Tibial artery (tissue), 4 donors: ENCODE measurements around the gene MUC5AC.
A peak's percentile ranks its signal among the peaks of the same experiment; 100 is the strongest.
"Not testable (repeated sequence)": the region's sequence is repeated elsewhere in the genome, so short reads cannot be mapped to it uniquely, and the experiment has no call there.

Experiments used
- DNase-seq, 2 donors: peaks; one replicate each; pipeline ENCODE4 v3.0.0-alpha.2; 2019
- H3K27ac ChIP-seq, 2 donors: fragments of 200-600 bp; sonication (generic) in 1 of 2; 1 replicate in 1 of 2; 2 replicates in 1 of 2; pipeline ENCODE4 v1.5.1; 2018 to 2019; ENCODE audit warnings: mild to moderate bottlenecking in 1 of 2
- H3K27me3 ChIP-seq, 2 donors: fragments of 200-600 bp; sonication (generic) in 1 of 2; one replicate each; pipeline versions ENCODE4 v1.5.1 to v1.6.0; 2016 to 2019
- H3K36me3 ChIP-seq, 3 donors: fragments of 200-600 bp; sonication (generic) in 2 of 3; one replicate each; pipeline ENCODE4 v1.5.1; 2016 to 2019; ENCODE audit warnings: mild to moderate bottlenecking in 2 of 3
- H3K4me1 ChIP-seq, 4 donors: fragments of 200-600 bp; sonication (generic) in 2 of 4; 1 replicate in 3 of 4; 2 replicates in 1 of 4; pipeline ENCODE4 v1.5.1; 2016 to 2019
- H3K4me3 ChIP-seq, 2 donors: fragments of 200-600 bp; sonication (generic) in 1 of 2; 1 replicate in 1 of 2; 2 replicates in 1 of 2; pipeline ENCODE4 v1.5.1; 2018 to 2019; ENCODE audit warnings: mild to moderate bottlenecking in 2 of 2
- H3K9me3 ChIP-seq, 3 donors: fragments of 200-600 bp; sonication (generic) in 1 of 3; one replicate each; pipeline ENCODE4 v1.5.1; 2016 to 2019
- CTCF ChIP-seq, 2 experiments: fragments of 200-600 bp in 1 of 2; fragments of 450-650 bp in 1 of 2; IDR thresholded peaks; one replicate each; pipeline ENCODE4 v1.5.1; 2017 to 2019; ENCODE audit warnings: antibody characterized with exemption in 2 of 2, mild to moderate bottlenecking in 1 of 2, moderate library complexity in 1 of 2
- intact Hi-C: fragments of 100-400 bp; cut with DNase I; formaldehyde crosslinking; loops from one replicate; pipeline ENCODE4 v1.15.0; 2023; ENCODE audit warnings: low total_unique reads

Gene MUC5AC

GRCh38 chr11:1157341-1157644, 460 bp upstream of the MUC5AC start:
- H3K9me3 ChIP-seq = no peaks in the 10 kb centered on the region
- DNase-seq = peak in 1 of 2 donors; percentile 44
- H3K4me3 ChIP-seq = no peak overlapping the region
- no peak overlapping the region for H3K27ac ChIP-seq
- intact Hi-C loops = no loop called here
- peaks cover 0 to 41% of the 10 kb centered on the region in 2 donors for H3K27me3 ChIP-seq
- H3K4me1 ChIP-seq = peaks cover 0 to 7% (median 0%) of the 10 kb centered on the region in 4 donors
- TF ChIP-seq CTCF (IDR thresholded peaks at IDR 0.05) = no peak
- no peaks in the 10 kb centered on the region for H3K36me3 ChIP-seq

- DNase-seq = peak in 1 of 2 donors; percentile 60
- TF ChIP-seq CTCF (IDR thresholded peaks at IDR 0.05) = no peak
- H3K4me3 ChIP-seq = no peak overlapping the region
- intact Hi-C loops = no loop called here
- H3K36me3 ChIP-seq = no peaks in the 10 kb centered on the region
- H3K9me3 ChIP-seq = no peaks in the 10 kb centered on the region
- H3K27me3 ChIP-seq = peaks cover 0 to 41% of the 10 kb centered on the region in 2 donors
- peaks cover 0 to 4% (median 0%) of the 10 kb centered on the region in 4 donors for H3K4me1 ChIP-seq
- no peak overlapping the region for H3K27ac ChIP-seq
These were observed 1.1 kb downstream of the MUC5AC start for GRCh38 chr11:1158681-1159487.

- H3K36me3 ChIP-seq, H3K4me3 ChIP-seq, H3K4me1 ChIP-seq, H3K9me3 ChIP-seq, H3K27ac ChIP-seq, intact Hi-C loops: not testable (repeated sequence)
- peaks cover 0 to 49% of the 10 kb centered on the region in 2 donors for H3K27me3 ChIP-seq
- peak in 1 of 2 donors; percentile 41 for DNase-seq
These were observed 1.9 kb downstream of the MUC5AC start for GRCh38 chr11:1159488-1160220.

- H3K4me1 ChIP-seq = no peaks in the 10 kb centered on the region
- intact Hi-C loops = no loop called here
- TF ChIP-seq CTCF (IDR thresholded peaks at IDR 0.05) = no peak
- DNase-seq = peak in 1 of 2 donors; percentile 59
- no peak overlapping the region for H3K4me3 ChIP-seq
- H3K36me3 ChIP-seq = no peaks in the 10 kb centered on the region
- H3K27me3 ChIP-seq = peaks cover 0 to 57% of the 10 kb centered on the region in 2 donors
- H3K27ac ChIP-seq = no peak overlapping the region
- no peaks in the 10 kb centered on the region for H3K9me3 ChIP-seq
These were observed 2.7 kb downstream of the MUC5AC start for GRCh38 chr11:1160231-1161101.

- peak in 1 of 2 donors; percentile 62 for DNase-seq
- Histone ChIP-seq H3K4me3 (no peak overlapping the region), H3K27ac (no peak overlapping the region), H3K4me1 (no peaks in the 10 kb centered on the region), H3K27me3 (peaks cover 0 to 60% of the 10 kb centered on the region in 2 donors), H3K9me3 (no peaks in the 10 kb centered on the region), H3K36me3 (no peaks in the 10 kb centered on the region)
- TF ChIP-seq CTCF (IDR thresholded peaks at IDR 0.05) = no peak
- intact Hi-C loops = no loop called here
These were observed 3.8 kb downstream of the MUC5AC start for GRCh38 chr11:1161410-1162137.
